H1 (cell line): ENCODE measurements around the gene HRH1.

Experiments used
- CTCF ChIP-seq, 3 experiments: IDR thresholded peaks; 1 replicate in 2 of 3; 2 replicates in 1 of 3; pipeline versions ENCODE4 v1.5.1 to v1.6.1; 2011; ENCODE audit warnings: low read length in 3 of 3, mild to moderate bottlenecking in 3 of 3, inconsistent platforms in 2 of 3, low read depth in 1 of 3, moderate library complexity in 1 of 3; ENCODE audit not compliant: insufficient read depth in 1 of 3; ENCODE audit errors: control extremely low read depth in 1 of 3
- EGR1 ChIP-seq: IDR thresholded peaks from 2 replicates; pipeline ENCODE4 v1.6.1; 2011; ENCODE audit warnings: low read depth, low read length, borderline replicate concordance
- EZH2 ChIP-seq: fragments of 200-600 bp; sonication (generic); IDR thresholded peaks from 2 replicates; pipeline ENCODE4 v1.7.1; 2012; ENCODE audit warnings: low read depth, mild to moderate bottlenecking, moderate library complexity, low read length, inconsistent platforms; ENCODE audit not compliant: severe bottlenecking
- JUN ChIP-seq: IDR thresholded peaks from 2 replicates; pipeline ENCODE4 v1.6.1; 2011; ENCODE audit warnings: low read depth, mild to moderate bottlenecking, improper control_type of control experiment, low read length
- KDM1A ChIP-seq: fragments of 200-600, 300-600 bp; sonication (generic); IDR thresholded peaks from 2 replicates; pipeline ENCODE4 v1.7.1; 2016; ENCODE audit warnings: mild to moderate bottlenecking, low read length, borderline replicate concordance
- POLR2A ChIP-seq, 2 experiments: IDR thresholded peaks; 1 replicate in 1 of 2; 2 replicates in 1 of 2; pipeline ENCODE4 v1.6.1; 2011; ENCODE audit warnings: low read depth in 2 of 2, low read length in 2 of 2, mild to moderate bottlenecking in 2 of 2; ENCODE audit errors: control extremely low read depth in 1 of 2
- POLR2AphosphoS5 ChIP-seq: IDR thresholded peaks from 2 replicates; pipeline ENCODE4 v1.6.1; 2011; ENCODE audit warnings: low read depth, low read length

DNA sequence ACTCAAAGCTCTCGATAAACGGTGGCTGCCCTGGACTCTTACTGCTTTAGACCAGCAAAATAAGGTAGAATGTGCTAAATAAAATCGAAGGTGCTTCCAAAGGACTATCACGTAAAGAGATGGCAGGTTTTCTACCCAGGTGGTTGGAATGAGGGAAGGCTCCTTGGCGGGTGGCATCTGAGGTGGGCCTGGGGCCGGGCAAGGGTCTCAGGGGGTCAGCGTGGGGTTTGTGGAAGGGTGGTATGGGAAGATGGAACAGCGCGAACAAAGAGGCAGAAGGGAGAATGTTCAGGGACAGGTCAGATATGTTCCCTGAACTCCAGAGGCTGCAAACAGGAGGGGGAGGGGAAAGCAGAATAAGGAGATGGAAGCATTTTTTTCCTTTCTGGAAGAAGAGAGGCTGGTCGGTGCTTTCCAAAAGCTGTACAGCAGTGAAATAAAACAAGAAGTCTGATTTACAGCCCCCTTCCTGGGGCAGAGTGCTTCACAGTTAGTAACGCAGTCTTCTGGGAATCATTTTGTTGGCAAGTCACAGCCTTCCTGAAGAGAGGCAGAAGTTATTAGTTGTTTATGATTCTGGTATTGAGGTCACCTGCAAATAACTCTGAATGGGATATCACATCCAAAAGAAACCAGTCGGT, 59.6 kb downstream of the HRH1 start:
- TF ChIP-seq JUN = no peak
- TF ChIP-seq POLR2A (IDR thresholded peaks at IDR 0.05; ENCODE audit: control extremely low read depth in 1 of 2, low read depth in 2 of 2, low read length in 2 of 2) = no peak
- no peak for TF ChIP-seq EZH2
- no peak for TF ChIP-seq EGR1
- no peak for TF ChIP-seq CTCF (IDR thresholded peaks at IDR 0.05; ENCODE audit: control extremely low read depth in 1 of 3, insufficient read depth in 1 of 3, low read depth in 1 of 3, low read length in 3 of 3)
- no peak for TF ChIP-seq POLR2AphosphoS5
- no peak for TF ChIP-seq KDM1A
